GM18526 (cell line): ENCODE results near the gene ANO4.

ENCODE experiments used
- POLR2A ChIP-seq: IDR thresholded peaks from 3 replicates; pipeline ENCODE4 v1.6.1; 2011; ENCODE audit not compliant: insufficient read length; ENCODE audit errors: extremely low read depth

ANO4 gene

GRCh38 chr12:100897240-100897639 lies 102.7 kb downstream of the ANO4 start:
- TF ChIP-seq POLR2A: no peak

DNA sequence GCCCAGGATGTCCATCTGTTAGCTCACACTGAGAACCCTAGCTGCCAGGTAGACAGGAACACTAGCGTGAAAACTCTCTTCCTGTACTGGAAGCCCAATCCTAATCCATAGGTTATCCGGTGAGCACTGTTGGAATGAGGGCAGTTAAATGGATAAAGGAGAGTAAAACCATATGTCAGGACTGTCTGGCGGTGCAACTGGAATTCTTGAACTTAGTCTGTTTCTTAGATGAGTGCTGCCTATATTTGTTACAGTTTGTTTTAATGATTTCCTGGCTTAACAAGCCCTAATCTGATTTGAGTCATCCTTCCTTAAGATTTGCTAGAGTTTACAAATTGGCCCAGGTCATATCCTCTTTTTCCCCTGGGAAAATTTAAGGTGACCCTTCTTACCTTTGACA lies 104.7 kb downstream of the ANO4 start:
- no peak for TF ChIP-seq POLR2A

DNA sequence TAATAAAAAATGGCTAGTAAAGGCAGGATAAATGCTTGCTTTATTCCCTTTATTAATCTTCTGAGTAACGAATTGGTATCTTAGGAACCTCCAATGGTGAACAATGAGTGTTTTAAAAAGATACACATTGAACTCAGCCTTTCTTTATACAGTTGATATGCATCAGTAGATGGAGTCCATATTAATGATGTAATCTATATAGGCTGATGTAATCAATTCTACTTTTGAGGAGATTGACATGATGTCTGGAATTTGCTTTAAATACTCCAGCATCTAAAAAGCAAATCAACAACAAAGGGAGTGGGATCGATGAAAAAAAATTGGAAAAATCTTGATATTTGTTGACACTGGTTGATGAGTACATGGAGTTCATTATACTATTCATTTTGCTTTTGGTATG lies 106.2 kb downstream of the ANO4 start:
- TF ChIP-seq POLR2A: no peak

DNA sequence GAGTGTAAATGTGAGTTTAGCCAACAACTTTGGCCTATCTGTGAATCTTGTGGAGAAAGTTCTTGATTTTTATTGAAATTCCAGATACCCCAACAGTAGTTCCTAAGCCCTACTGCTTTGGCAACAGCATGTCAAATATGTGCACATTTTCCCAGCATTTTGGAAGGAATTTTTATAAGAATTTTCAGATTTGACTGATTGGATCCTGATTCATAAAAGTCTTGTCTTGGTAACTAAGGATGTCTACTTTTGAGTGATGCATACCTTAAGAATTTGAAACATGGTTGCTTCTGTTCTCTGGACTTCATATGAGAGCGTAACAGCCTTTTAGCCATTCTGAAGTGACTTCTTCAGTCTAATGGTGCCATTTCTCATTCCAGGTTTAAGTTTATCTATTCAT lies 106.7 kb downstream of the ANO4 start:
- TF ChIP-seq POLR2A: no peak

DNA sequence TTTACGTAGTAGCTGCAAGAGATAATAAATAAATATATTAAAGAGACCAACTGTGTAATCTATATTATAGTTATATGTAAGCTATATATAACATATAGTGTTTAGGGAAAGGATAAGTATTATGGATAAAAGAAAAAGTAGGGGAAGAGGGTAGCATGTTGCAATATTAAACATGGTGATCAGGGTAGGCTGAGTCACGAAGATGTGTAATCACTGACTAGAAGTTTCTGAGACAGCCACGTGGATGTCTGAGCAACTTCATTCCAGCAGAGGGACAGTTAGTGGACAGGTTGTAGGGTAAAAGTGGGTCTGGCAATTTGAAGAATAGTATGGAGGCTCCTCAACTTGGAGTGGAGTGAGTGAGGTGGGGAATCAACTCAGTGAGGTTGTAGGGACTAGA lies 109.7 kb downstream of the ANO4 start:
- no peak for TF ChIP-seq POLR2A

DNA sequence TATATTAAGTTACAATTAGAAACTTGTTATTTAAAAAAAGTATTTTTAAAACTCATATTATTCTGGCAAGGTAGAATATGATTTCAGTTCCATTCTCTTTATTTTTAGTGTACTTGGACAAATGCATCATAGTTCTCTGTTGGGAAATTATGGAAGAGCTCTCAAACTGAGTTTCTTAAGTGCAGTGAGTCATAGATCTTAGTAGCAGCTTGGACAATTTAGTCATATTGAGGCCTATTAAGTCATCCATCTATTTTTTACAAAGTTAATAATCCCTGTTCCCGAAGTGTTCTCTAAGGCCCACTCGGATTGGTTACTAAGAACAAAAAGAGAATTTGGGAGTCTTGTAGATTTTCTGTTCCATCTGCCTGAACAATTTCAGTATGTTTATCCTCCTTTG lies 113.9 kb downstream of the ANO4 start:
- TF ChIP-seq POLR2A: no peak

DNA sequence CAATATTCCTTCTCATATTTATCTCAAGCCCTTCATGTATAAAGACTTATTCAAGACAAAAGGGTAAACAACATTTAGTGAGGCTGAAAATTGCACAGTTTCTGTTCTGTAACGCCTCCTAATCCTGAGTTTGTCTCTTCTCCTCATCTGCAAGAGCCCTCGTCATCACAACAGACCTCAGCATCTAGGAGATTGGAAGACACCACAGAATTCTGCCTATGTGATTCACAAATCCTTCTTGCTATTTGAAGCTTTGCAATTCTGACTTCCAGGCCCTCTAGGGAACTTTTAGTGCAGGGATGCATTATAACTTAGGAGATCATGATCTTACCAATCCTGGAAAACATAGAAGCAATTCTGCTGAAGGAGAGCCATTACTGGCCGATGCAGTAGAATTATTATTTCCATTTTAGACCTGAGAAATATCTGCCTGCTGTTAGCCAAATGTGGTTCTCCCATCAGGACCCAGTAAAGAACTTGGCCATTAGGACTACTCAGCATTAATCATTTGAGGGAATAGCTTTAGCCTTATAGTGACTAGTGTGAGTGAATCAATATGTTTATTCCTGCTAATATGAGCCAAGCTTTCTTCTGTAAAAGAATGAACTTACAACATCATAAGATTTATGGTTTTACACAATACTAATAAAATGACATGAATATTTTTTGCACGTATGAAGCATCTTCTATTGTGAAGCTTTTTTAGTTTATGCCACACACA lies 119.5 kb downstream of the ANO4 start:
- no peak for TF ChIP-seq POLR2A

- TF ChIP-seq POLR2A: no peak
These were observed 124.5 kb downstream of the ANO4 start for GRCh38 chr12:100919116-100919515.

DNA sequence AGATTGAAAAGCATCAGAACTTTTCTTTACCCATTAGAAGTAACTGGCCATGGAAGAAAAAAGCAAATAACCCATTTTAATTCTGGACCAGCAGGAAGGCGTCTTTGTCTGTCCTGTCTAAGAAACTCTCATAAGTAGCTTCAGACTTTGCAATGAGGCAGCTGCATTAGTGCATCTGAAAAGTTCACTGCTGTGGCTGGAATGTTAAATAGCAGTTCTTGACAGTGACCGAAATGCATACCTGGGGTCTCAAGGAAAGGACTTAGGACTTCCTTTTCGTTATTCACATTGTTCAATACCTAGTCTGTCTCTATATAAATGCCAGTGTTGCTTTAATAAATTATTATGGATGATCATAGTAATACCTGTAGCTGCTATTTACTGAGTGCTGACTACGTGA lies 125.9 kb downstream of the ANO4 start:
- TF ChIP-seq POLR2A: no peak

DNA sequence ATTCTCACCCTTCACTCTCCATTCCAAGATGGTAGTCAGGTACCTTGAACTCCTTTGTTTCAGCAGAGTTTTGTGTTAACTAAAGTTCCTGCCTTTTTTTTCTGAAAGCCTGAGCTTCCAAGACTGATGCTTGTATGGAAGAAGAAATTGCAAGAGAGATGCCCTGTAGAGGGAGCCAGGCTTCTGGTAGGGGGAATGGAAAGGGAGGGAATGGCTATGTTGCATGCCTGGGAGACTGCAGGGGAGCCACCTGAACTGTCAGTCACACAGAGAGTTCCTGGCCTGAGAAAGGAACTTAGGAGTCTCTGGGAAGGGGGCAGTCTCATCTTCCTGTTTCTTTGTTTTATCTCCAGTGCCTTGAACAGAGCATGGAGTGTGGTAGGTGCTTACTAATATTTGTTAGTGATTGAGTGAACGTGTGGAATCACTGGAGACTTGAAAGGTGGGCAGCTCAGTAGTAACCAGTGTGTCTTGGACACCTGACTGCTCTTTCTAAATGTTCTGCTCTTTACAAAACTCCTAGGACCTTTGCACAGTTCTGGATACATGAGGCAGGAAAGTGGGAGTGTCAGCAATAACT lies 132.2 kb downstream of the ANO4 start:
- TF ChIP-seq POLR2A: no peak

GRCh38 chr12:100927826-100928225 lies 133.2 kb downstream of the ANO4 start:
- no peak for TF ChIP-seq POLR2A

- TF ChIP-seq POLR2A: no peak
These were observed 138.0 kb downstream of the ANO4 start for GRCh38 chr12:100932571-100932970.

DNA sequence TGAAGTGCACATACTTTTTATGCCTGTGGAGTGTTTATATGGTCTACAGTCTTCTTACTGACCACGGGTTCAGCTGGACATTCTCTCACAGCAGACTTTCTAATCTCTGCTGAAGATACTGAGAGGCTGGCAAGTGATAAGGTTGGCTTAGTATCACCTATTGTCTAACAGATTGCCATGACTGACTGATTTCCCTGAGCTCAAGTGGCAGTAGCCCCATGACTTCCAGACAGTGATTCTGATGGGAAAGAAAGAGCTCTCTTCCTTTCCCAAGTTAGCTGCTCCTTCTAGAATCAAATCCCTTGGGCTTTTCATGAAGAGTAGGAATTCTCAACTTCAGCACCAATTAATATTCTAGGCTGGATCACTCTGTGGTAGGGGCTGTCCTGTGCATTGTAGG lies 141.4 kb downstream of the ANO4 start:
- TF ChIP-seq POLR2A: no peak

DNA sequence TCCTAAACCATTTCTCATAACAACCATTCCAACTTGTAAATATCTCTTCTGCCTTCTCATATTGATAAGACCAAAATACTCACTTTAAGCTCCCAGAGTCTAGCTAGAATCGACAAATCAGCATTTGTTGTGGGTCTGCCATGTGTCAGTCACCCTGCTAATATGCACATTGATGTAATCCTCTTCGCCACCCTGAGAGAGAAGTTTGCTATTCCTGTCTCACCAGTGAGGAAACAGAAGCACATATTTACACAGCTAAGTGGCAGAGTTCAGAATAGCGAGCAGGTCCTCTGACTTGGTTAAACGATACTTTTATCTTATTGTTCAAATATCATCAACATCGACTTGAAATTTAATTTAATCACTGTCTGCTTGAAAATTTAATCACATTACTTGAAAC lies 142.1 kb downstream of the ANO4 start:
- TF ChIP-seq POLR2A: no peak

- TF ChIP-seq POLR2A: no peak
These were observed 145.9 kb downstream of the ANO4 start for GRCh38 chr12:100940503-100940902.

GRCh38 chr12:100942984-100943749 lies 148.6 kb downstream of the ANO4 start:
- no peak for TF ChIP-seq POLR2A
